ENCODE data around the gene RTN4RL1.

The RTN4RL1 gene

GRCh38 chr17:2025622-2026309 is 632 bp upstream of the RTN4RL1 start:
- CTCF ChIA-PET: interaction anchor here (0.6 to 12.2 kb wide), 34 partner anchors 12 to 313 kb away, joined by 3 to 145 read pairs (median 4); partner anchors contain the start of genes HIC1 and OVCA2
- H3K27ac ChIP-seq (ENCODE audit: extremely low read depth, low read depth, low read length): peak overlapping the region; percentile 34; the same call in 1 of the 2 replicates
- H3K4me3 ChIP-seq (ENCODE audit: low read depth, low read length): peak overlapping the region; percentile 40
- no peaks in the 10 kb centered on the region for H3K36me3 ChIP-seq (ENCODE audit: control insufficient read depth in 2 of 2, insufficient read depth in 1 of 2, low read length in 2 of 2)
- POLR2A ChIA-PET: interaction anchor here (0.6 to 3.5 kb wide), 15 partner anchors 14 to 377 kb away, joined by 3 to 19 read pairs (median 4); partner anchors contain the start of genes OVCA2, RPA1 and SMYD4
- H3K9me3 ChIP-seq (ENCODE audit: control insufficient read depth, insufficient read depth, low read depth, low read length): no peaks in the 10 kb centered on the region
- H3K4me1 ChIP-seq (ENCODE audit: control insufficient read depth, insufficient read depth, low read length): peaks cover 11% of the 10 kb centered on the region
- TF ChIP-seq ZNF138 (tag by site-specific recombination; IDR thresholded peaks at IDR 0.05; ENCODE audit: borderline replicate concordance): no peak
- no peak for TF ChIP-seq ZNF239 (tag by site-specific recombination; IDR thresholded peaks at IDR 0.05)
- no peak for TF ChIP-seq SP7 (tag by site-specific recombination; IDR thresholded peaks at IDR 0.05)
- no peak for TF ChIP-seq ZNF621 (tag by site-specific recombination; IDR thresholded peaks at IDR 0.05)
- peak; percentile 69; the same call in 1 of the 2 replicates for TF ChIP-seq ZIC2 (tag by site-specific recombination; IDR thresholded peaks at IDR 0.05)
- no peak for TF ChIP-seq ZNF169 (tag by site-specific recombination; IDR thresholded peaks at IDR 0.05)
- no peak for TF ChIP-seq ZNF433 (tag by site-specific recombination; IDR thresholded peaks at IDR 0.05; ENCODE audit: low read depth)
- no peak for TF ChIP-seq HOXA7 (CRISPR knock-in tag; IDR thresholded peaks at IDR 0.05; ENCODE audit: borderline replicate concordance)
- no peak for TF ChIP-seq ZNF18 (tag by site-specific recombination; IDR thresholded peaks at IDR 0.05)
- TF ChIP-seq EGR2 (tag by site-specific recombination; IDR thresholded peaks at IDR 0.05; ENCODE audit: low read depth): 0 out of 2 replicates have a peak, but pooled peaks have one; percentile 10
- no peak for TF ChIP-seq ZNF221 (tag by site-specific recombination; IDR thresholded peaks at IDR 0.05; ENCODE audit: borderline replicate concordance)
- no peak for TF ChIP-seq WT1 (tag by site-specific recombination; IDR thresholded peaks at IDR 0.05)
- no peak for TF ChIP-seq TRIM28 (IDR thresholded peaks at IDR 0.05; ENCODE audit: borderline replicate concordance, low read length)
- TF ChIP-seq ZNF654 (tag by site-specific recombination; IDR thresholded peaks at IDR 0.05; ENCODE audit: low read depth): peak; percentile 72
- TF ChIP-seq ZNF629 (tag by site-specific recombination; IDR thresholded peaks at IDR 0.05): 0 out of 2 replicates have a peak, but pooled peaks have one; percentile 2
- no peak for TF ChIP-seq ZNF146 (tag by site-specific recombination; IDR thresholded peaks at IDR 0.05)
- TF ChIP-seq ZBTB20 (tag by site-specific recombination; IDR thresholded peaks at IDR 0.05): peak; percentile 21; the same call in 1 of the 2 replicates
- TF ChIP-seq ZNF266 (tag by site-specific recombination; IDR thresholded peaks at IDR 0.05; ENCODE audit: low read depth): no peak
- no peak for TF ChIP-seq ZNF211 (tag by site-specific recombination; IDR thresholded peaks at IDR 0.05; ENCODE audit: low read depth)
- no peak for TF ChIP-seq ZBTB6 (tag by site-specific recombination; IDR thresholded peaks at IDR 0.05)
- TF ChIP-seq ZBTB26 (tag by site-specific recombination; optimal IDR thresholded peaks at IDR 0.05): peak; percentile 58
- peak; percentile 76 for TF ChIP-seq GLIS2 (tag by site-specific recombination; IDR thresholded peaks at IDR 0.05)
- no peak for TF ChIP-seq OVOL3 (tag by site-specific recombination; IDR thresholded peaks at IDR 0.05)
- TF ChIP-seq SP3 (tag by site-specific recombination; IDR thresholded peaks at IDR 0.05): no peak; the same call in 1 of the 2 replicates
- no peak for TF ChIP-seq YY1 (tag by site-specific recombination; IDR thresholded peaks at IDR 0.05)
- no peak for TF ChIP-seq ZNF48 (tag by site-specific recombination; IDR thresholded peaks at IDR 0.05)
- no peak for TF ChIP-seq GLI2 (tag by site-specific recombination; IDR thresholded peaks at IDR 0.05; ENCODE audit: borderline replicate concordance, low read depth)
- TF ChIP-seq TCF7L2 (IDR thresholded peaks at IDR 0.05; ENCODE audit: borderline replicate concordance, low read depth, low read length): no peak
- TF ChIP-seq SCRT1 (tag by site-specific recombination; IDR thresholded peaks at IDR 0.05; ENCODE audit: borderline replicate concordance): no peak
- TF ChIP-seq ZNF777 (tag by site-specific recombination; IDR thresholded peaks at IDR 0.05; ENCODE audit: borderline replicate concordance): peak; percentile 95
- TF ChIP-seq SP2 (tag by site-specific recombination; IDR thresholded peaks at IDR 0.05): no peak
- TF ChIP-seq RBAK (tag by site-specific recombination; IDR thresholded peaks at IDR 0.05): no peak
- no peak for TF ChIP-seq ZNF302 (tag by site-specific recombination; IDR thresholded peaks at IDR 0.05; ENCODE audit: low read depth)
- no peak for TF ChIP-seq ZNF510 (tag by site-specific recombination; IDR thresholded peaks at IDR 0.05; ENCODE audit: insufficient replicate concordance)
- TF ChIP-seq YY2 (tag by site-specific recombination; IDR thresholded peaks at IDR 0.05): no peak
- TF ChIP-seq ZNF664 (tag by site-specific recombination; IDR thresholded peaks at IDR 0.05): no peak
- peak; percentile 85 for TF ChIP-seq ZNF366 (tag by site-specific recombination; conservative IDR thresholded peaks at IDR 0.05)
- no peak for TF ChIP-seq ZNF768 (tag by site-specific recombination; IDR thresholded peaks at IDR 0.05)

Measured in HEK293 (cell line).